HG02610 (cell line): ENCODE measurements around the gene MROH2B.

ENCODE experiments used
- ATAC-seq: cut with Tn5 transposase; IDR thresholded peaks from one replicate; pipeline ENCODE4 v1.9.1; 2021; ENCODE audit warnings: mild to moderate bottlenecking, moderate library complexity; ENCODE audit not compliant: unreplicated experiment

Gene MROH2B

DNA sequence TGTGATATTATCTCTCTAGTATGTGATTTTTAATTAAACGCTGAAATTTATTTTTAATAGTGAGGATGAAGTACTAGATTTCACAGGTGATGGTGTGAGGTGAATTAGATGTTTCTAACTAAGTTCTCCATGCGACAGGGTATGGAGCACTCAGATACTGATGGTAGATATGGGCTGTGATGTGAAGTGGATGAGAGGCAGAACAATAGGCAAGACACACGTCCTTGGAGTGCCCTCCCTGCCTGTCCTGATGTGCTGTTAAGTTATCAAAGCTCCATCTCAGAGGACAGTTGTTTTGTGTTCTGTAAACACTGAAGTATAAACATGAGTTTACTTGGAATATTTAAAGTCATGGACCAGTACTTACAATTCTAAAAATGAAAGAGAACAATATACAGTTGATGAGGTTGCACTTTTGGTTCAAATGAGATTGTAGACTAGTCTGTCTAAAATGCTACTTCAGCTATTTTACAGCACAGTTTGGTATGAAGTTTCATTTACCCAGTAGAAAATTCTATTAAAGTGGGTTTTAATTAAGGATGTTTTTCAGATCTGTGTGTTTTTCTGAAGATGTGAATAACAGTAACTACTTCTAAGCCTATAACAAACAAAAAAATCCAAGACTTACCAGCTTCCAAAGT lies 97.7 kb downstream of the MROH2B start:
- ATAC-seq, result no peak

DNA sequence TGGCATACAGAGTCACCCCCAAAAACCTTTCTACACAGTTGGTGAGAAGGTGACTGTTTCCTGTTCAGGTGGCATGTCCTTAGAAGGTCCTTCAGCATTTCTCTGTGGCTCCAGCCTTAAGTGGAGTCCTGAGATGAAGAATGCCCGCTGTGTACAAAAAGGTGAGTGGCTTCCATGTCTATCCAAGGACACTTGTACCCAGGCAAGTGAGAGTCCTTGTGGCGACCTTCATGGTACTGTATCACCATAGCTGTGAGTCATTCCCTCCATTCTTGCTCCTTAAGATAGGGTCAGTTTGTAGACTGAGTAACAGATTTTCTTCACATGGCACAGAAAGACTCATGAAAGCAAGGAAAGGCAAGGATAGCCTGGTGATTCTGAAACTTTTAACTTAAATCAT lies 98.7 kb downstream of the MROH2B start:
- no peak for ATAC-seq

- no peak for ATAC-seq
Observed at GRCh38 chr5:40962207-40962955, 108.8 kb downstream of the MROH2B start.

- ATAC-seq, result no peak
Observed at GRCh38 chr5:40960037-40960436, 111.1 kb downstream of the MROH2B start.

- no peak for ATAC-seq
Observed at GRCh38 chr5:40958811-40959210, 112.3 kb downstream of the MROH2B start.

DNA sequence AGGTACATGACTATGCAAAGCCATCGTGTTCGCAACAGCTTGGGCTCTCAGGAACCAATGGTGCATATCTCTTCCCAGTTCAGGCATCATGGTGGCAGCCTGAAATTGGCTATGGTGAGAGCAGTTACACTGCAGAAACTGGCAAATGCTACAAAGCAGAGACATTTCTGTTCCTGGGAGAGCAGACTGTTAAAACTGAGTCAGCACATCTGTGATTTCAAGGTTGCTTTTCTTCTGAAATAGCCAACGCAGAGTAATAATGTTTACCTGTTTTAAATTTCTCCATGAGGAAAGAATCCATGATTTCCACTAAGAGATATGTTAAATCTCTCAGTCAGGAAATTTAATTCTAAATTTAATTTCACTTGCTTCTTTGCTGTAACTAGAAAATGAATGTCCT lies 114.1 kb downstream of the MROH2B start:
- no peak for ATAC-seq

DNA sequence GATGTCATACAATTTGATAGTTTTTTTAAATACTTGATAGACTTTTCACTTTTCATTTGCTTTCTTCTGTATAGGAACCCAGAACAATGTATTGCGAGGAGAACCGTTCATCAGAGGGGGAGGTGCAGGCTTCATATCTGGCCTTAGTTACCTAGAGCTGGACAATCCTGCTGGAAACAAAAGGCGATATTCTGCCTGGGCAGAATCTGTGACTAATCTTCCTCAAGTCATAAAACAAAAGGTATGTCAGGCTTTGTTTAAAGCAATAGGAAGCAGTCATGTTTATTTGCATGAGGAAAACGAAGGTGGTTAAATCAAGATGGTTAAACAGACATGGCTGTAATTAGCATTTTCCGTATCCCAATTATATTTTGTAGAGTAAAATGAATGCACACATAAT lies 115.8 kb downstream of the MROH2B start:
- ATAC-seq, result no peak
